ENCODE measurements around the gene FSTL4.

- TF ChIP-seq SMC3 (IDR thresholded peaks at IDR 0.05; ENCODE audit: low read depth, low read length) (no peak), REST (IDR thresholded peaks at IDR 0.05; ENCODE audit: low read depth, low read length) (no peak)
These were observed 406.7 kb downstream of the FSTL4 start for GRCh38 chr5:133205649-133206048.

Measured in SK-N-SH (cell line).